Tibial artery (tissue), 4 donors: Measurements from ENCODE around the gene EGR1.

ENCODE experiments used
- DNase-seq, 2 donors: peaks; one replicate each; pipeline ENCODE4 v3.0.0-alpha.2; 2019
- H3K27ac ChIP-seq, 2 donors: fragments of 200-600 bp; sonication (generic) in 1 of 2; 1 replicate in 1 of 2; 2 replicates in 1 of 2; pipeline ENCODE4 v1.5.1; 2018 to 2019; ENCODE audit warnings: mild to moderate bottlenecking in 1 of 2
- H3K27me3 ChIP-seq, 2 donors: fragments of 200-600 bp; sonication (generic) in 1 of 2; one replicate each; pipeline versions ENCODE4 v1.5.1 to v1.6.0; 2016 to 2019
- H3K36me3 ChIP-seq, 3 donors: fragments of 200-600 bp; sonication (generic) in 2 of 3; one replicate each; pipeline ENCODE4 v1.5.1; 2016 to 2019; ENCODE audit warnings: mild to moderate bottlenecking in 2 of 3
- H3K4me1 ChIP-seq, 4 donors: fragments of 200-600 bp; sonication (generic) in 2 of 4; 1 replicate in 3 of 4; 2 replicates in 1 of 4; pipeline ENCODE4 v1.5.1; 2016 to 2019
- H3K4me3 ChIP-seq, 2 donors: fragments of 200-600 bp; sonication (generic) in 1 of 2; 1 replicate in 1 of 2; 2 replicates in 1 of 2; pipeline ENCODE4 v1.5.1; 2018 to 2019; ENCODE audit warnings: mild to moderate bottlenecking in 2 of 2
- H3K9me3 ChIP-seq, 3 donors: fragments of 200-600 bp; sonication (generic) in 1 of 3; one replicate each; pipeline ENCODE4 v1.5.1; 2016 to 2019
- CTCF ChIP-seq, 2 experiments: fragments of 200-600 bp in 1 of 2; fragments of 450-650 bp in 1 of 2; IDR thresholded peaks; one replicate each; pipeline ENCODE4 v1.5.1; 2017 to 2019; ENCODE audit warnings: antibody characterized with exemption in 2 of 2, mild to moderate bottlenecking in 1 of 2, moderate library complexity in 1 of 2
- intact Hi-C: fragments of 100-400 bp; cut with DNase I; formaldehyde crosslinking; loops from one replicate; pipeline ENCODE4 v1.15.0; 2023; ENCODE audit warnings: low total_unique reads

EGR1 gene

GRCh38 chr5:138455232-138455930 lies 9.9 kb upstream of the EGR1 start:
- Histone ChIP-seq H3K27ac (no peak overlapping the region), H3K4me1 (peaks cover 0 to 16% (median 8%) of the 10 kb centered on the region in 4 donors), H3K36me3 (no peaks in the 10 kb centered on the region), H3K9me3 (no peaks in the 10 kb centered on the region), H3K27me3 (no peaks in the 10 kb centered on the region), H3K4me3 (no peak overlapping the region)
- DNase-seq = no peak
- intact Hi-C loops = loop anchor here (10.0 kb wide), 1 partner anchor 819 kb away; no protein-coding TSS in a partner anchor
- TF ChIP-seq CTCF (IDR thresholded peaks at IDR 0.05) = no peak

GRCh38 chr5:138457531-138458275 lies 7.6 kb upstream of the EGR1 start:
- DNase-seq = no peak
- no peak for TF ChIP-seq CTCF (IDR thresholded peaks at IDR 0.05)
- Histone ChIP-seq H3K27ac (no peak overlapping the region), H3K4me3 (no peak overlapping the region), H3K36me3 (no peaks in the 10 kb centered on the region), H3K4me1 (peaks cover 0 to 17% (median 10%) of the 10 kb centered on the region in 4 donors), H3K27me3 (no peaks in the 10 kb centered on the region), H3K9me3 (no peaks in the 10 kb centered on the region)
- intact Hi-C loops = loop anchor here (10.0 kb wide), 1 partner anchor 817 kb away; no protein-coding TSS in a partner anchor

- H3K36me3 ChIP-seq = no peaks in the 10 kb centered on the region
- H3K27me3 ChIP-seq = no peaks in the 10 kb centered on the region
- no peaks in the 10 kb centered on the region for H3K9me3 ChIP-seq
- no peak for DNase-seq
- no peak overlapping the region for H3K4me3 ChIP-seq
- no peak overlapping the region for H3K27ac ChIP-seq
- intact Hi-C loops = loop anchor here (10.0 kb wide), 1 partner anchor 816 kb away; no protein-coding TSS in a partner anchor
- H3K4me1 ChIP-seq = peaks cover 0 to 19% (median 12%) of the 10 kb centered on the region in 4 donors
- no peak for TF ChIP-seq CTCF (IDR thresholded peaks at IDR 0.05)
Measured at GRCh38 chr5:138458384-138458783, 6.9 kb upstream of the EGR1 start.

- intact Hi-C loops = loop anchor here (10.0 kb wide), 1 partner anchor 816 kb away; no protein-coding TSS in a partner anchor
- Histone ChIP-seq H3K27ac (no peak overlapping the region), H3K27me3 (no peaks in the 10 kb centered on the region), H3K4me3 (no peak overlapping the region), H3K4me1 (peaks cover 0 to 22% (median 15%) of the 10 kb centered on the region in 4 donors), H3K36me3 (no peaks in the 10 kb centered on the region), H3K9me3 (no peaks in the 10 kb centered on the region)
- no peak for TF ChIP-seq CTCF (IDR thresholded peaks at IDR 0.05)
- DNase-seq = no peak
Measured at GRCh38 chr5:138458856-138459255, 6.4 kb upstream of the EGR1 start.

- Histone ChIP-seq H3K27ac (no peak overlapping the region), H3K36me3 (no peaks in the 10 kb centered on the region), H3K27me3 (no peaks in the 10 kb centered on the region), H3K9me3 (no peaks in the 10 kb centered on the region), H3K4me3 (no peak overlapping the region), H3K4me1 (peaks cover 0 to 22% (median 15%) of the 10 kb centered on the region in 4 donors)
- intact Hi-C loops = loop anchor here (10.0 kb wide), 1 partner anchor 815 kb away; no protein-coding TSS in a partner anchor
- no peak for DNase-seq
- TF ChIP-seq CTCF (IDR thresholded peaks at IDR 0.05) = no peak
Measured at GRCh38 chr5:138459311-138459933, 5.9 kb upstream of the EGR1 start.
